Lower leg skin (tissue), 3 donors: ENCODE data around the gene CCT8L2.
"Not testable (repeated sequence)": the region's sequence is repeated elsewhere in the genome, so short reads cannot be mapped to it uniquely, and the experiment has no call there.

Experiments used
- POLR2A ChIP-seq, 2 donors: fragments of 450-650 bp; IDR thresholded peaks; one replicate each; pipeline ENCODE4 v1.6.1; 2016 to 2017; ENCODE audit warnings: antibody characterized with exemption in 2 of 2, mild to moderate bottlenecking in 1 of 2, moderate library complexity in 1 of 2
- TF ChIP-seq, protein P1 (sequence below), 3 donors: fragments of 450-650 bp; IDR thresholded peaks; one replicate each; pipeline ENCODE4 v1.5.1; 2016; ENCODE audit warnings: antibody characterized with exemption in 3 of 3, mild to moderate bottlenecking in 3 of 3, moderate library complexity in 2 of 3

DNA sequence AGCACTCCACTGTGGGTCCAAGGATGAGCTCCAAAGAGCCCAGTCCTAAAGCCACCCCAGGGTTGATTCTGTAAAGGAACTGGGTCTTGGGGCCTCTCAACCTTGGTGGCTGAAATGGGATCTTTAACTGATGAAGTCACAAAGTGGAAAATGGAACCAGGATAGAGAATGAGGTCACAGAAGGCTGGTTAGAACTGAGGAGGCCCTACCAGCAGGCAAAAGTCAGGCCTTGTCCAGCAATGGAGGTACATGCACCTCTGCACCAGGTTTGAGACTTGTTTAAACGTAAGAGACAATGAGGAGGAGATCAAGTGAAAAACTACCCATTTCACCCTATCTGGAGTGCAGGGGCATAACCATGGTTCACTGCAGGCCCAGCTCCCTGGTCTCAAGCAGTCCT, at the start of gene CCT8L2:
- not testable (repeated sequence) for TF ChIP-seq POLR2A (IDR thresholded peaks at IDR 0.05)
- TF ChIP-seq, protein P1, sequence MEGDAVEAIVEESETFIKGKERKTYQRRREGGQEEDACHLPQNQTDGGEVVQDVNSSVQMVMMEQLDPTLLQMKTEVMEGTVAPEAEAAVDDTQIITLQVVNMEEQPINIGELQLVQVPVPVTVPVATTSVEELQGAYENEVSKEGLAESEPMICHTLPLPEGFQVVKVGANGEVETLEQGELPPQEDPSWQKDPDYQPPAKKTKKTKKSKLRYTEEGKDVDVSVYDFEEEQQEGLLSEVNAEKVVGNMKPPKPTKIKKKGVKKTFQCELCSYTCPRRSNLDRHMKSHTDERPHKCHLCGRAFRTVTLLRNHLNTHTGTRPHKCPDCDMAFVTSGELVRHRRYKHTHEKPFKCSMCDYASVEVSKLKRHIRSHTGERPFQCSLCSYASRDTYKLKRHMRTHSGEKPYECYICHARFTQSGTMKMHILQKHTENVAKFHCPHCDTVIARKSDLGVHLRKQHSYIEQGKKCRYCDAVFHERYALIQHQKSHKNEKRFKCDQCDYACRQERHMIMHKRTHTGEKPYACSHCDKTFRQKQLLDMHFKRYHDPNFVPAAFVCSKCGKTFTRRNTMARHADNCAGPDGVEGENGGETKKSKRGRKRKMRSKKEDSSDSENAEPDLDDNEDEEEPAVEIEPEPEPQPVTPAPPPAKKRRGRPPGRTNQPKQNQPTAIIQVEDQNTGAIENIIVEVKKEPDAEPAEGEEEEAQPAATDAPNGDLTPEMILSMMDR (IDR thresholded peaks at IDR 0.05), result not testable (repeated sequence)
